Glutamatergic neuron (in vitro differentiated cells): ENCODE results near the gene SPIN4. TPM values are rescaled to one million over a fixed set of nuclear protein-coding genes. Genes with fewer than 3 reads are reported as not detected.

Source experiments
- DNase-seq: peaks from one replicate; pipeline ENCODE4 v3.0.0; 2022
- H3K27ac Mint-ChIP-seq: one replicate; pipeline ENCODE4 v1.8.0; 2020; ENCODE audit warnings: mild to moderate bottlenecking, mixed read lengths, inconsistent platforms; ENCODE audit not compliant: unreplicated experiment
- H3K27me3 Mint-ChIP-seq: one replicate; pipeline ENCODE4 v1.8.0; 2020; ENCODE audit warnings: mild to moderate bottlenecking, moderate library complexity, mixed read lengths, inconsistent platforms; ENCODE audit not compliant: unreplicated experiment
- H3K36me3 Mint-ChIP-seq: one replicate; pipeline ENCODE4 v1.8.0; 2020; ENCODE audit warnings: mild to moderate bottlenecking, mixed read lengths, inconsistent platforms; ENCODE audit not compliant: unreplicated experiment
- H3K4me1 Mint-ChIP-seq: one replicate; pipeline ENCODE4 v1.8.0; 2020; ENCODE audit warnings: mild to moderate bottlenecking, low read depth, mixed read lengths, inconsistent platforms; ENCODE audit not compliant: unreplicated experiment
- H3K4me3 Mint-ChIP-seq: one replicate; pipeline ENCODE4 v1.8.0; 2020; ENCODE audit warnings: mild to moderate bottlenecking, mixed read lengths, inconsistent platforms; ENCODE audit not compliant: unreplicated experiment
- H3K9me3 Mint-ChIP-seq: one replicate; pipeline ENCODE4 v1.8.0; 2020; ENCODE audit warnings: mild to moderate bottlenecking, moderate library complexity, mixed read lengths, inconsistent platforms; ENCODE audit not compliant: unreplicated experiment
- total RNA-seq: library from RNA; stranded (reverse); fragmentation: NEBNext Ultra II Directional; extraction: Animal tissue kit (Norgen Biotek cat#: 25700); gene quantifications from one replicate; pipeline ENCODE4 v1.2.1, GENCODE V29; 2021; ENCODE audit not compliant: unreplicated experiment
- TF ChIP-seq, protein P1 (sequence below): fragments of 200-600 bp; sonication (generic); IDR thresholded peaks from one replicate; pipeline ENCODE4 v1.5.0; 2021; ENCODE audit not compliant: partially characterized antibody, unreplicated experiment

SPIN4 gene
- total RNA-seq, 1 donor from 2014 or later, result 5.5 TPM

GRCh38 chrX:63363788-63364187, 12.7 kb upstream of the SPIN4 start:
- H3K4me1 Mint-ChIP-seq, result no peaks in the 10 kb centered on the region
- TF ChIP-seq, protein P1, sequence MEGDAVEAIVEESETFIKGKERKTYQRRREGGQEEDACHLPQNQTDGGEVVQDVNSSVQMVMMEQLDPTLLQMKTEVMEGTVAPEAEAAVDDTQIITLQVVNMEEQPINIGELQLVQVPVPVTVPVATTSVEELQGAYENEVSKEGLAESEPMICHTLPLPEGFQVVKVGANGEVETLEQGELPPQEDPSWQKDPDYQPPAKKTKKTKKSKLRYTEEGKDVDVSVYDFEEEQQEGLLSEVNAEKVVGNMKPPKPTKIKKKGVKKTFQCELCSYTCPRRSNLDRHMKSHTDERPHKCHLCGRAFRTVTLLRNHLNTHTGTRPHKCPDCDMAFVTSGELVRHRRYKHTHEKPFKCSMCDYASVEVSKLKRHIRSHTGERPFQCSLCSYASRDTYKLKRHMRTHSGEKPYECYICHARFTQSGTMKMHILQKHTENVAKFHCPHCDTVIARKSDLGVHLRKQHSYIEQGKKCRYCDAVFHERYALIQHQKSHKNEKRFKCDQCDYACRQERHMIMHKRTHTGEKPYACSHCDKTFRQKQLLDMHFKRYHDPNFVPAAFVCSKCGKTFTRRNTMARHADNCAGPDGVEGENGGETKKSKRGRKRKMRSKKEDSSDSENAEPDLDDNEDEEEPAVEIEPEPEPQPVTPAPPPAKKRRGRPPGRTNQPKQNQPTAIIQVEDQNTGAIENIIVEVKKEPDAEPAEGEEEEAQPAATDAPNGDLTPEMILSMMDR, result no peak
- no peak for DNase-seq
- H3K4me3 Mint-ChIP-seq, result no peak overlapping the region
- peaks cover 7% of the 10 kb centered on the region for H3K9me3 Mint-ChIP-seq
- no peak overlapping the region for H3K27ac Mint-ChIP-seq
- peaks cover 6% of the 10 kb centered on the region for H3K36me3 Mint-ChIP-seq
- no peaks in the 10 kb centered on the region for H3K27me3 Mint-ChIP-seq

GRCh38 chrX:63361494-63361893, 10.4 kb upstream of the SPIN4 start:
- H3K4me1 Mint-ChIP-seq, result no peaks in the 10 kb centered on the region
- peaks cover 4% of the 10 kb centered on the region for H3K9me3 Mint-ChIP-seq
- TF ChIP-seq, protein P1, result no peak

GRCh38 chrX:63354484-63354883, 3.4 kb upstream of the SPIN4 start:
- H3K27me3 Mint-ChIP-seq, result peaks cover 1% of the 10 kb centered on the region

More at GRCh38 chrX:63361494-63361893, 10.4 kb upstream of the SPIN4 start:
- H3K27ac Mint-ChIP-seq, result no peak overlapping the region
- peaks cover 6% of the 10 kb centered on the region for H3K36me3 Mint-ChIP-seq
- DNase-seq, result no peak
- H3K27me3 Mint-ChIP-seq, result no peaks in the 10 kb centered on the region
- H3K4me3 Mint-ChIP-seq, result no peak overlapping the region

DNA sequence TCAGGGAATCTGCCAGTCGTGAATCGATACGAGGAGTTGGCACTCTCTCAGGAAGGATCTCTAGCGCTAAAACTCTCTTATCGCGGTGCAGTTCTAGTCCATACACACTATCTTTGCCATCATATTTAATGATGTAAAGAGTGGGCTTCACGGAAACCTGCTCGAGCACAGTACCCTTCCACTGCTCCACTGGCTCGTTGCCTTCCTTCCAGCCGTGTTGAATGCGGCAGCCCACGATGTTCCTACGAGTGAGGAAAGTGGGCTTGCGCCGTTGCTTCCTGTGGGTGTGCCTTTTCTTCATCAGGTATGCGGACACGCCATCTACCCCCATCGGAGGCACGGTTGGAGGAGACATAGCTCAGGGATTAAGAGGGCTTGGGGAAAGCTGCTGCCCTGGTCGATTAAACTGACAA, 661 bp downstream of the SPIN4 start:
- Mint-ChIP-seq H3K4me3 (peak overlapping the region; percentile 98), H3K9me3 (peaks cover 4% of the 10 kb centered on the region), H3K4me1 (peaks cover 4% of the 10 kb centered on the region), H3K27me3 (peaks cover 1% of the 10 kb centered on the region), H3K36me3 (no peaks in the 10 kb centered on the region), H3K27ac (peak overlapping the region; percentile 92)
- DNase-seq, result peak; percentile 13
- TF ChIP-seq, protein P1, result no peak

More at GRCh38 chrX:63354484-63354883, 3.4 kb upstream of the SPIN4 start:
- H3K9me3 Mint-ChIP-seq, result peaks cover 5% of the 10 kb centered on the region
- no peak overlapping the region for H3K27ac Mint-ChIP-seq
- H3K4me1 Mint-ChIP-seq, result peaks cover 2% of the 10 kb centered on the region
- TF ChIP-seq, protein P1, result no peak
- H3K36me3 Mint-ChIP-seq, result no peaks in the 10 kb centered on the region
- DNase-seq, result no peak
- H3K4me3 Mint-ChIP-seq, result no peak overlapping the region

GRCh38 chrX:63349307-63349706, 1.8 kb downstream of the SPIN4 start:
- no peak overlapping the region for H3K27ac Mint-ChIP-seq

More at GRCh38 chrX:63349307-63349706, 1.8 kb downstream of the SPIN4 start:
- no peak for DNase-seq
- TF ChIP-seq, protein P1, result no peak
- H3K9me3 Mint-ChIP-seq, result peaks cover 3% of the 10 kb centered on the region
- H3K36me3 Mint-ChIP-seq, result no peaks in the 10 kb centered on the region
- H3K4me3 Mint-ChIP-seq, result peak overlapping the region; percentile 84
- H3K27me3 Mint-ChIP-seq, result peaks cover 1% of the 10 kb centered on the region
- H3K4me1 Mint-ChIP-seq, result peaks cover 4% of the 10 kb centered on the region
